Measurements from ENCODE around the gene C21orf58. TPM values are rescaled to one million over a fixed set of nuclear protein-coding genes. Genes with fewer than 3 reads are reported as not detected.

Gene C21orf58
- total and polyA plus RNA-seq, 2 experiments from 2014 or later: 17.7 to 23.9 TPM

- DNase-seq (ENCODE audit: low spot score): no peak
- H3K4me3 ChIP-seq: no peak overlapping the region
- H3K36me3 ChIP-seq (ENCODE audit: insufficient read depth): peaks cover 32% of the 10 kb centered on the region
- Mint-ChIP-seq H3K4me3 (no peak overlapping the region), H3K9me3 (no peaks in the 10 kb centered on the region), H3K27ac (no peak overlapping the region), H3K27me3 (ENCODE audit: insufficient read depth, low read depth, poor library complexity) (peaks cover 3% of the 10 kb centered on the region), H3K36me3 (ENCODE audit: low read depth) (peaks cover 55% of the 10 kb centered on the region), H3K4me1 (no peaks in the 10 kb centered on the region)
- no peaks in the 10 kb centered on the region for H3K4me1 ChIP-seq (ENCODE audit: insufficient read depth)
- no peak overlapping the region for H2AFZ ChIP-seq
- TF ChIP-seq REST (IDR thresholded peaks at IDR 0.05; ENCODE audit: unreplicated experiment): no peak
- TF ChIP-seq ETS1 (IDR thresholded peaks at IDR 0.05): no peak
- no peak for TF ChIP-seq JUNB (IDR thresholded peaks at IDR 0.05; ENCODE audit: unreplicated experiment)
- TF ChIP-seq NANOG (IDR thresholded peaks at IDR 0.05; ENCODE audit: borderline replicate concordance): no peak
- no peak for TF ChIP-seq POLR2AphosphoS5 (IDR thresholded peaks at IDR 0.05; ENCODE audit: low read depth)
- TF ChIP-seq CTCF (conservative IDR thresholded peaks at IDR 0.05; ENCODE audit: low read depth in 2 of 2): no peak
- TF ChIP-seq ZNF331 (CRISPR knock-in tag; IDR thresholded peaks at IDR 0.05; ENCODE audit: low read depth): no peak
- TF ChIP-seq STAT1 (IDR thresholded peaks at IDR 0.05; ENCODE audit: unreplicated experiment): no peak
- TF ChIP-seq ZNF114 (CRISPR knock-in tag; IDR thresholded peaks at IDR 0.05): no peak
- no peak for TF ChIP-seq EZH2 (IDR thresholded peaks at IDR 0.05; ENCODE audit: low read depth, unreplicated experiment)
- ATAC-seq: no peak
- H3K27me3 ChIP-seq (ENCODE audit: insufficient read depth): no peaks in the 10 kb centered on the region
- H3K4me2 ChIP-seq: no peak overlapping the region
- H3K27ac ChIP-seq (ENCODE audit: low read depth): no peak overlapping the region
- no peaks in the 10 kb centered on the region; the same call in 1 of the 2 replicates for H4K20me1 ChIP-seq (replicated peaks; ENCODE audit: insufficient read depth)
- no peaks in the 10 kb centered on the region for H3K79me2 ChIP-seq (replicated peaks; ENCODE audit: insufficient read depth)
- no peaks in the 10 kb centered on the region for H3K9me2 ChIP-seq (ENCODE audit: insufficient read depth)
- H3F3A ChIP-seq (replicated peaks; ENCODE audit: low read depth): no peaks in the 10 kb centered on the region
Observed at GRCh38 chr21:46307625-46308024, 16.0 kb downstream of the C21orf58 start.

- DNase-seq (ENCODE audit: low spot score) (no peak), ATAC-seq (no peak)
- Mint-ChIP-seq H3K36me3 (ENCODE audit: low read depth) (peaks cover 66% of the 10 kb centered on the region), H3K4me1 (no peaks in the 10 kb centered on the region), H3K9me3 (0 out of 3 replicates have a peak, but pooled peaks cover 1% of the 10 kb centered on the region), H3K4me3 (no peak overlapping the region), H3K27ac (no peak overlapping the region), H3K27me3 (ENCODE audit: insufficient read depth, low read depth, poor library complexity) (peaks cover 4% of the 10 kb centered on the region)
- H3K9me2 ChIP-seq (ENCODE audit: insufficient read depth): no peaks in the 10 kb centered on the region
- peaks cover 3% of the 10 kb centered on the region; the same call in 1 of the 2 replicates for H4K20me1 ChIP-seq (replicated peaks; ENCODE audit: insufficient read depth)
- H3K4me1 ChIP-seq (ENCODE audit: insufficient read depth): no peaks in the 10 kb centered on the region
- peaks cover 26% of the 10 kb centered on the region for H3K36me3 ChIP-seq (ENCODE audit: insufficient read depth)
- no peaks in the 10 kb centered on the region for H3F3A ChIP-seq (replicated peaks; ENCODE audit: low read depth)
- no peak for TF ChIP-seq CTCF (conservative IDR thresholded peaks at IDR 0.05; ENCODE audit: low read depth in 2 of 2)
- TF ChIP-seq EZH2 (IDR thresholded peaks at IDR 0.05; ENCODE audit: low read depth, unreplicated experiment): no peak
- no peak for TF ChIP-seq NANOG (IDR thresholded peaks at IDR 0.05; ENCODE audit: borderline replicate concordance)
- H3K79me2 ChIP-seq (replicated peaks; ENCODE audit: insufficient read depth): no peaks in the 10 kb centered on the region
- H3K4me2 ChIP-seq: no peak overlapping the region
- no peak overlapping the region for H3K27ac ChIP-seq (ENCODE audit: low read depth)
- no peak overlapping the region for H2AFZ ChIP-seq
- H3K4me3 ChIP-seq: no peak overlapping the region
- H3K27me3 ChIP-seq (ENCODE audit: insufficient read depth): no peaks in the 10 kb centered on the region
Observed at GRCh38 chr21:46304955-46305354, 18.7 kb downstream of the C21orf58 start.

All from GM23338 (cell line).